K562 (cell line): Measurements from ENCODE around the gene MICAL2. TPM values are rescaled to one million over a fixed set of nuclear protein-coding genes. Genes with fewer than 3 reads are reported as not detected.
A peak's percentile ranks its signal among the peaks of the same experiment; 100 is the strongest.

Experiments
- AFF4 ChIP-seq: sonication (generic); formaldehyde crosslinking; IDR thresholded peaks from 2 replicates; pipeline ENCODE4 v1.8.0; 2023; ENCODE audit warnings: mild to moderate bottlenecking, missing genetic modification reagents
- CLOCK ChIP-seq: fragments of 250-450 bp; sonication (Bioruptor Pico); IDR thresholded peaks from 2 replicates; pipeline ENCODE4 v1.4.0; 2020; ENCODE audit warnings: mild to moderate bottlenecking, moderate library complexity, borderline replicate concordance
- E2F5 ChIP-seq: sonication (generic); formaldehyde crosslinking; IDR thresholded peaks from 2 replicates; pipeline ENCODE4 v1.8.0; 2022; ENCODE audit warnings: mild to moderate bottlenecking, missing genetic modification reagents
- ELK1 ChIP-seq: sonication (generic); formaldehyde crosslinking; IDR thresholded peaks from 2 replicates; pipeline ENCODE4 v1.8.1; 2022; ENCODE audit warnings: missing genetic modification reagents
- EP400 ChIP-seq: fragments of 450-650 bp; IDR thresholded peaks from 2 replicates; pipeline ENCODE4 v1.6.1; 2017; ENCODE audit warnings: antibody characterized with exemption, mild to moderate bottlenecking, moderate library complexity
- THAP12 ChIP-seq: fragments of 250-450 bp; sonication (Bioruptor Pico); IDR thresholded peaks from 2 replicates; pipeline ENCODE4 v1.9.0; 2021; ENCODE audit warnings: mild to moderate bottlenecking, inconsistent platforms
- ZNF398 ChIP-seq: fragments of 250-450 bp; sonication (Bioruptor Pico); IDR thresholded peaks from 2 replicates; pipeline ENCODE4 v1.8.0; 2021; ENCODE audit warnings: moderate library complexity, mild to moderate bottlenecking, inconsistent platforms
- ZNF592 ChIP-seq: fragments of 450-650 bp; IDR thresholded peaks from 2 replicates; pipeline ENCODE4 v1.6.1; 2017; ENCODE audit warnings: antibody characterized with exemption, mild to moderate bottlenecking
- polyA plus RNA-seq, 8 experiments: library from polyadenylated mRNA; depleted of rRNA in 4 of 8; stranded (reverse) in 5 of 8; unstranded in 3 of 8; fragments of >200 nt; fragmentation: Nextera tagmentation in 2 of 8; fragmentation: Illumina TruSeq in 1 of 8; extraction: Ambion mirVana in 2 of 8; extraction: Trizol in 1 of 8; gene quantifications; 2 replicates each; pipeline versions ENCODE4 v1.2.1 to v1.2.3, GENCODE V29; 2011 to 2014; ENCODE audit warnings: inconsistent platforms in 1 of 8, missing spikeins in 1 of 8
- total RNA-seq, 7 experiments: library from RNA; depleted of rRNA in 6 of 7; stranded (reverse); fragments of >200 nt in 6 of 7; fragmentation: Illumina TruSeq in 2 of 7; extraction: Trizol in 2 of 7; gene quantifications; 2 replicates each; pipeline versions ENCODE4 v1.2.1 to v1.2.3, GENCODE V29; 2011 to 2021; ENCODE audit warnings: low replicate concordance in 1 of 7

The MICAL2 gene
- total and polyA plus RNA-seq, 9 of the 15 experiments (the other 6 are each of a cell fraction or from before 2014, with no cell fraction given), result 4.7 to 64.2 (median 33.6) TPM

GRCh38 chr11:12149672-12150225 is 39.4 kb downstream of the MICAL2 start (continued):
- TF ChIP-seq ELK1 (CRISPR knock-in tag), result no peak
- peak; percentile 74; the same call in 1 of the 2 replicates for TF ChIP-seq ZNF592
- TF ChIP-seq AFF4 (CRISPR knock-in tag), result no peak
- TF ChIP-seq EP400, result peak; percentile 36; the same call in 1 of the 2 replicates
- no peak for TF ChIP-seq CLOCK (CRISPR knock-in tag)
- TF ChIP-seq E2F5 (CRISPR knock-in tag), result no peak; the same call in 1 of the 2 replicates
- no peak for TF ChIP-seq THAP12 (CRISPR knock-in tag)
- no peak for TF ChIP-seq ZNF398 (CRISPR knock-in tag)
